Retinal pigment epithelial cell (primary cell): ENCODE data around the gene CRP.

Experiments
- DNase-seq: peaks from one replicate; pipeline ENCODE4 v3.0.0-alpha.2; 2010; ENCODE audit warnings: low read depth
- H3K4me3 ChIP-seq: 2 replicates; pipeline ENCODE4 v1.5.1; 2011; ENCODE audit warnings: mild to moderate bottlenecking, low read length, control low read depth, moderate library complexity
- TF ChIP-seq, protein P1 (sequence below): conservative IDR thresholded peaks from 2 replicates; pipeline ENCODE4 v1.5.1; 2011; ENCODE audit warnings: low read depth, low read length, control low read depth, inconsistent platforms

CRP gene

DNA sequence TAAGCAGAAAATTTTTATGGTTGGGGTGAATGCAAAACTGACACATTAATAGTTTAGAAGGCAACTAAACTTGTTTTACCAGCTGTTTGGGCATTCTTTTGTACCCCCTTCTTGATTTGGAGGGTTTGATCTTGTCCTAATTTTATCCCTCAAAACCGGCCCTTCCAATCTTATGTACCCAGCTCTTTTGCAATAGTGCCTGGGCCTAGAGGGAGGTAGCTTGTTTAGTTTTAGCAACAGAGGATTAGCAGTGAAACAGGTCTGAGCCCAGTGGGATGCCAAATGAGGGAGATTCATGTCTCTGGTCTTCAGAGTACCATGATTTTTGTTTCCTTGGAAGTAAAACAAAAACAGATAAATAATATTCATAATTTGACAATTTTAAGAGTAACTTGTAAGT, 45.1 kb downstream of the CRP start:
- TF ChIP-seq, protein P1, sequence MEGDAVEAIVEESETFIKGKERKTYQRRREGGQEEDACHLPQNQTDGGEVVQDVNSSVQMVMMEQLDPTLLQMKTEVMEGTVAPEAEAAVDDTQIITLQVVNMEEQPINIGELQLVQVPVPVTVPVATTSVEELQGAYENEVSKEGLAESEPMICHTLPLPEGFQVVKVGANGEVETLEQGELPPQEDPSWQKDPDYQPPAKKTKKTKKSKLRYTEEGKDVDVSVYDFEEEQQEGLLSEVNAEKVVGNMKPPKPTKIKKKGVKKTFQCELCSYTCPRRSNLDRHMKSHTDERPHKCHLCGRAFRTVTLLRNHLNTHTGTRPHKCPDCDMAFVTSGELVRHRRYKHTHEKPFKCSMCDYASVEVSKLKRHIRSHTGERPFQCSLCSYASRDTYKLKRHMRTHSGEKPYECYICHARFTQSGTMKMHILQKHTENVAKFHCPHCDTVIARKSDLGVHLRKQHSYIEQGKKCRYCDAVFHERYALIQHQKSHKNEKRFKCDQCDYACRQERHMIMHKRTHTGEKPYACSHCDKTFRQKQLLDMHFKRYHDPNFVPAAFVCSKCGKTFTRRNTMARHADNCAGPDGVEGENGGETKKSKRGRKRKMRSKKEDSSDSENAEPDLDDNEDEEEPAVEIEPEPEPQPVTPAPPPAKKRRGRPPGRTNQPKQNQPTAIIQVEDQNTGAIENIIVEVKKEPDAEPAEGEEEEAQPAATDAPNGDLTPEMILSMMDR = no peak
- no peak overlapping the region for H3K4me3 ChIP-seq
- no peak for DNase-seq

DNA sequence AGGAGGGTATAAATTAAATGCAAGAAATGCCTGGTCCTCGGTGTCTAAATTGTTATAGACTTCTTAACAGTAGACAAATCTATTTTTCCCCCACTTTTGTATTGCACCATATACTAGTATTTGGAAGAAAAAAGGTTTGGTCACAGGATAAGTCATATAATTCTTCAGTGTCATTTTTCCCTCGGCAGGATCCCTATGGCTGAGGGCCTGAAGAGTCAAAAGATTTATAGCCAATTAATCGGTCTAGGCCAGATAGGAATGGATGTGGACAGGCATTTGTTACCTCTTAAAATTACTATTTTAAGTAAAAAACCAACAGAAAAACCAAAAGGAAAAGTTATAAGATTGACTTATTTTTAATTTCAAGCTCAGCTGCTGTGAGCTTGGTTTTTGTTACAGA, 45.6 kb downstream of the CRP start:
- TF ChIP-seq, protein P1 = no peak

GRCh38 chr1:159664247-159664646, 50.1 kb downstream of the CRP start:
- no peak for DNase-seq
- no peak overlapping the region for H3K4me3 ChIP-seq
- TF ChIP-seq, protein P1 = no peak

More for the DNA sequence above, 45.6 kb downstream of the CRP start:
- no peak for DNase-seq
- H3K4me3 ChIP-seq = no peak overlapping the region

- no peak for DNase-seq
- TF ChIP-seq, protein P1 = no peak
- H3K4me3 ChIP-seq = no peak overlapping the region
Observed at GRCh38 chr1:159663552-159663951, 50.8 kb downstream of the CRP start.
